Gastrocnemius medialis (tissue), 4 donors: ENCODE measurements around the gene NIFK.
"Not testable (repeated sequence)": the region's sequence is repeated elsewhere in the genome, so short reads cannot be mapped to it uniquely, and the experiment has no call there.

Experiments used
- CTCF ChIP-seq, 5 experiments: fragments of 450-650 bp in 3 of 5; fragments of 200-600 bp in 2 of 5; sonication (generic) in 2 of 5; IDR thresholded peaks in 4 of 5; conservative IDR thresholded peaks in 1 of 5; 1 replicate in 4 of 5; 2 replicates in 1 of 5; pipeline ENCODE4 v1.5.1; 2016 to 2019; ENCODE audit warnings: antibody characterized with exemption in 5 of 5, mild to moderate bottlenecking in 3 of 5, moderate library complexity in 3 of 5
- POLR2A ChIP-seq, 2 donors: fragments of 450-650 bp; IDR thresholded peaks; one replicate each; pipeline ENCODE4 v1.6.1; 2017; ENCODE audit warnings: antibody characterized with exemption in 2 of 2, mild to moderate bottlenecking in 2 of 2, moderate library complexity in 2 of 2

GRCh38 chr2:121690572-121690971, 46.1 kb downstream of the NIFK start:
- TF ChIP-seq CTCF (IDR thresholded peaks at IDR 0.05 in 4 of 5, conservative IDR thresholded peaks at IDR 0.05 in 1 of 5); POLR2A (IDR thresholded peaks at IDR 0.05): not testable (repeated sequence)
